ENCODE data around the gene FOXJ3.

Gene FOXJ3

DNA sequence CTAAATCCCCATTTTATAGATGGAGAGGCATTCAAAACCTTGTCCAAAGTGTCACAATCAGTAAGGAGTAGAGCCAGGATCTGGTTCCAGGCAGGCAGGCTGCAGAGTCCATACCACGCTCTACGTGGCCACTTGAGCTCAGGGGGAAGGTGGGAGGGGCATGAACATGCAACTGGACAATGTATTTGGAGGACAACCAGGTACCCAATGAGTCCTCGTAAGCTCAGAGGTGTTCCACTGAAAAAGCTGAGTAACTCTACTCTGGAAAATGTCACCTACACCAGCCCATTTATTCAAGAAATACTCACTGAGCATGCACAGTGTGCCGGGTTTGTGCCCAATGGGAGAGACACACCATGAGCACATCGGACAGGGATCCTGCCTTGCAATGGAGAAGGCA lies 193.1 kb downstream of the FOXJ3 start:
- TF ChIP-seq, protein P1, sequence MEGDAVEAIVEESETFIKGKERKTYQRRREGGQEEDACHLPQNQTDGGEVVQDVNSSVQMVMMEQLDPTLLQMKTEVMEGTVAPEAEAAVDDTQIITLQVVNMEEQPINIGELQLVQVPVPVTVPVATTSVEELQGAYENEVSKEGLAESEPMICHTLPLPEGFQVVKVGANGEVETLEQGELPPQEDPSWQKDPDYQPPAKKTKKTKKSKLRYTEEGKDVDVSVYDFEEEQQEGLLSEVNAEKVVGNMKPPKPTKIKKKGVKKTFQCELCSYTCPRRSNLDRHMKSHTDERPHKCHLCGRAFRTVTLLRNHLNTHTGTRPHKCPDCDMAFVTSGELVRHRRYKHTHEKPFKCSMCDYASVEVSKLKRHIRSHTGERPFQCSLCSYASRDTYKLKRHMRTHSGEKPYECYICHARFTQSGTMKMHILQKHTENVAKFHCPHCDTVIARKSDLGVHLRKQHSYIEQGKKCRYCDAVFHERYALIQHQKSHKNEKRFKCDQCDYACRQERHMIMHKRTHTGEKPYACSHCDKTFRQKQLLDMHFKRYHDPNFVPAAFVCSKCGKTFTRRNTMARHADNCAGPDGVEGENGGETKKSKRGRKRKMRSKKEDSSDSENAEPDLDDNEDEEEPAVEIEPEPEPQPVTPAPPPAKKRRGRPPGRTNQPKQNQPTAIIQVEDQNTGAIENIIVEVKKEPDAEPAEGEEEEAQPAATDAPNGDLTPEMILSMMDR (IDR thresholded peaks at IDR 0.05; ENCODE audit: insufficient read depth, low read depth, low read length, missing control alignments): no peak
- no peak for DNase-seq (ENCODE audit: low read depth)
- H3K4me3 ChIP-seq (ENCODE audit: low read length): no peak overlapping the region

DNA sequence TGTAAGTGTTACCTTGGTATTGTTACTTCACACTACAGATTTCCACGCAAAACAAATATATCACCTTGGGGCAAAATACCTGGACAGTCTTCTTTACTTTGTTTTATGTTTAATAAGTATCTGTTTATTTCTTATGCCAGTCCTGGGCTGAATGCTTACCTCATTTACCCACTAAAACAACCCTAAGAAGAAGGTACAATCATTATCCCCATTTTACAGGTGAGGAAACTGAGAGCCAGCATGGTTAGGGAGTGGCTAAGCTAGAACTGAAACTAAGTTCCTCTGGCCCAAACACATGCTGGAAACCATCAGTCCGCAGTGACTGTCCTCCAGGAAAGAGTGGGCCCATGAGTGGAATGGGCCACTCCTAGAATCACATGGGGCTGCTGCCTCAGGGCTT lies 194.8 kb downstream of the FOXJ3 start:
- TF ChIP-seq, protein P1 (IDR thresholded peaks at IDR 0.05; ENCODE audit: insufficient read depth, low read depth, low read length, missing control alignments): no peak
- H3K4me3 ChIP-seq (ENCODE audit: low read length): no peak overlapping the region
- no peak for DNase-seq (ENCODE audit: low read depth)

DNA sequence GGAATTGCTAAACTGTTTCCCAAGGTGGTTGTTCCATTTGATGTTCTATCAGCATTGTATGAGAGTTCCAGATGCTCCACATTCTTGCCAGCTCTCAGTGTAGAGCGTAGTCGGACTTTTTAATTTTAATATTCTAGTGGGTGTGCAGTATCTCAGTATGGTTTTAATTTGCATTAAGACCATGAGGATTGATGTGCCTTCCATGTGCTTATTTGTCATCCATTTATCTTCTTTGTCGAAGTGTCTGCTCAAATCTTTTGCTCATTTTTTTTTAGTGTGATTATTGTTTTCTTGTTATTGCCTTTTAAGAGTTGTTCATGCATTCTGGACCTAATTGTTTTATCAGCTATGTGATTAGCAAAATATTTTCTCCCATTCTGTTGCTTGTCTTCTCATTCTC lies 195.6 kb downstream of the FOXJ3 start:
- DNase-seq (ENCODE audit: low read depth): no peak
- H3K4me3 ChIP-seq (ENCODE audit: low read length): no peak overlapping the region
- TF ChIP-seq, protein P1 (IDR thresholded peaks at IDR 0.05; ENCODE audit: insufficient read depth, low read depth, low read length, missing control alignments): no peak

DNA sequence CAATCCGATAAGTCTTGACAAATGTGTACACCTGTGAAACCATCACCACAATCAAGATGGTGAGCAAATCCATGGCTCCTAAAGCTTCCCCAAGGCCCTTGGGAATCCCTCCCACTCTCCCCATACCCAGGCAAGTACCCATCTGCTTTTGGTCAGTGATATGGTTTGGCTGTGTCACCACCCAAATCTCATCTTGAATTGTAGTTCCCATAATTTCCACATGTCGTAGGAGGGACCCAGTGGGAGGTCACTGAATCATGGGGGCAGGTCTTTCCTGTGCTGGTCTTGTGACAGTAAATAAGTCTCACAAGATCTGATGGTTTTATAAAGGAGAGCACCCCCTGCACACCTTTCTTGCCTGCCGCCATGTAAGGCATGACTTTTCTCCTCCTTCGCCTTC lies 196.4 kb downstream of the FOXJ3 start:
- DNase-seq (ENCODE audit: low read depth): no peak
- no peak overlapping the region for H3K4me3 ChIP-seq (ENCODE audit: low read length)
- TF ChIP-seq, protein P1 (IDR thresholded peaks at IDR 0.05; ENCODE audit: insufficient read depth, low read depth, low read length, missing control alignments): no peak

DNA sequence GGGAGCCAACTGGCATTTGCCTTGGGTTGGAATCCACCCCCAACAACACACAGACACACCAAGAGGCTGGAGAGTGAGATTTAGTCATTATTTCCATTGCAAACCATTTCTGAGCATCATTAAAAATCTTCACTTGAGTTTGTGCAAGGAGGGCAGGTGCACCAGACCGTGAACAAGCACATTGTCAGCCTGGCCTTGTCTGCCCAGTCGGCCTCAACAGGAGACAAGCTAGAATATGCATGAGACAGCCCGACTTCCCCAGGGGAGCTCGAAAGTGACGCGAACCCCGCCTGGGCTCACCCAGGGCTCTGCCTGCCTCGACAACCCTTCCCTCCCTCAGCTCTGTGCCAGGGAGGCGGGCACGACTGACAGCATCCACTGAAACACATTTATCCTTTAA lies 197.3 kb downstream of the FOXJ3 start:
- DNase-seq (ENCODE audit: low read depth): no peak
- TF ChIP-seq, protein P1 (IDR thresholded peaks at IDR 0.05; ENCODE audit: insufficient read depth, low read depth, low read length, missing control alignments): no peak
- no peak overlapping the region for H3K4me3 ChIP-seq (ENCODE audit: low read length)

DNA sequence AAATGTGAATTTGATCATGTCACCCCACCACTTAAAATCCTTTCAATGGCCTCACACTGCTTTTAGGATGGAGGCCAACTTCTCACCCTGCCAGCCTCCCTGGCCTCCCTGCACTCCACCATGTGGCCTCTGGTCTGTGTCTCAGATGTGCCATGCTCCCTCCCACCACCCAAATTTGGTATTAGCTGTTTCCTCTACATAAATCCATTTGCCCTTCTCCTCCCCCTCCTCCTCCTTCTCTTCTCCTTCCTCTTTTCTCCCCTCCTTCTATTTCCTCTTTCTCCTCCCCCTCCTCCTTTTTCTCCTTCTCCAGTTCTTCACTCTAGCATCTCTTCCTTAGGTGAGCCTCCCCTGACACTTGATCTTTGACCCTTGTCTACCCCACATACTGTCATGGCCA lies 198.6 kb downstream of the FOXJ3 start:
- H3K4me3 ChIP-seq (ENCODE audit: low read length): no peak overlapping the region
- TF ChIP-seq, protein P1 (IDR thresholded peaks at IDR 0.05; ENCODE audit: insufficient read depth, low read depth, low read length, missing control alignments): no peak
- DNase-seq (ENCODE audit: low read depth): no peak

DNA sequence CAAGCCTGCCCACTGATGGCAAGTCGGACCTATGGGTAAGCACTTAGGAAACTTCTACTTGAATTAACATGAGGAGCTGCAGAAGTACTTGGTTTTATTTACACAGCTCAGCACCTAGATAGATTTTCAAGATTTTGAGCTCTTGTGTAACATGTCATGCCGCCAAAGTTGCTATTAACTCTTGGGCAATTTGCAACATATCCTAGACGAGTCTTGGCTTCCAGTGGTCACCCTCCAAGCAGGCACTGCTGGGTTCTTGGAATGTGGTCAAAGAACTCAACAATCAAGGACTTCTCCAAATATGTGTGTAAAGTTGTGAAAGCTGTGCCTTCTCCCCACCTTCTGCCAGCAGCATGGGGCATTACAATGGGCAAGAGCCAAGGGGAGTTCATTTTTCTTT lies 199.6 kb downstream of the FOXJ3 start:
- no peak for DNase-seq (ENCODE audit: low read depth)
- TF ChIP-seq, protein P1 (IDR thresholded peaks at IDR 0.05; ENCODE audit: insufficient read depth, low read depth, low read length, missing control alignments): no peak
- no peak overlapping the region for H3K4me3 ChIP-seq (ENCODE audit: low read length)

All from epithelial cell of esophagus (primary cell).